Inflammatory macrophage (primary cell): Measurements from ENCODE around the gene ZNF496.

Experiments used
- DNase-seq, 2 donors: peaks; one replicate each; pipeline ENCODE4 v3.0.0-alpha.2; 2020 to 2022

Gene ZNF496

GRCh38 chr1:247326411-247327130 is 5.1 kb downstream of the ZNF496 start:
- DNase-seq, result no peak

GRCh38 chr1:247324923-247325322 is 6.7 kb downstream of the ZNF496 start:
- DNase-seq, result no peak

- no peak for DNase-seq
These were observed 7.4 kb downstream of the ZNF496 start for GRCh38 chr1:247324204-247324787.

- peak; percentile 50 to 74 for DNase-seq
These were observed 8.6 kb downstream of the ZNF496 start for GRCh38 chr1:247322849-247323586.

- DNase-seq, result peak; percentile 18 to 45
These were observed 9.2 kb downstream of the ZNF496 start for GRCh38 chr1:247322442-247322841.

GRCh38 chr1:247317702-247318101 is 14.0 kb downstream of the ZNF496 start:
- no peak for DNase-seq

GRCh38 chr1:247316590-247317197 is 15.0 kb downstream of the ZNF496 start:
- peak in 1 of 2 donors; percentile 12 for DNase-seq

GRCh38 chr1:247304031-247304430 is 27.6 kb downstream of the ZNF496 start:
- peak; percentile 45 to 69 for DNase-seq

GRCh38 chr1:247303216-247303615 is 28.5 kb downstream of the ZNF496 start:
- DNase-seq, result no peak

- no peak for DNase-seq
These were observed 30.5 kb downstream of the ZNF496 start for GRCh38 chr1:247301176-247301540.

- DNase-seq, result no peak
These were observed 31.0 kb downstream of the ZNF496 start for GRCh38 chr1:247300491-247301175.

- DNase-seq, result no peak
These were observed 31.8 kb downstream of the ZNF496 start for GRCh38 chr1:247299723-247300381.

- DNase-seq, result no peak
These were observed 33.0 kb downstream of the ZNF496 start for GRCh38 chr1:247298701-247299100.

GRCh38 chr1:247298124-247298481 is 33.6 kb downstream of the ZNF496 start:
- no peak for DNase-seq

GRCh38 chr1:247297263-247298123 is 34.2 kb downstream of the ZNF496 start:
- no peak for DNase-seq

GRCh38 chr1:247296599-247297180 is 35.0 kb downstream of the ZNF496 start:
- DNase-seq, result no peak

- no peak for DNase-seq
These were observed 35.9 kb downstream of the ZNF496 start for GRCh38 chr1:247295746-247296145.

GRCh38 chr1:247295274-247295684 is 36.4 kb downstream of the ZNF496 start:
- no peak for DNase-seq

- no peak for DNase-seq
These were observed 37.4 kb downstream of the ZNF496 start for GRCh38 chr1:247294282-247294681.

- no peak for DNase-seq
These were observed 38.6 kb downstream of the ZNF496 start for GRCh38 chr1:247293047-247293446.
